SHP77 (cell line): ENCODE results near the gene RIPOR3.
A peak's percentile ranks its signal among the peaks of the same experiment; 100 is the strongest.
"Not testable (repeated sequence)": the region's sequence is repeated elsewhere in the genome, so short reads cannot be mapped to it uniquely, and the experiment has no call there.

Experiments used
- DNase-seq, 2 experiments: peaks; one replicate each; lab custom pipeline; 2025; lab: John Stamatoyannopoulos, UW

The RIPOR3 gene

DNA sequence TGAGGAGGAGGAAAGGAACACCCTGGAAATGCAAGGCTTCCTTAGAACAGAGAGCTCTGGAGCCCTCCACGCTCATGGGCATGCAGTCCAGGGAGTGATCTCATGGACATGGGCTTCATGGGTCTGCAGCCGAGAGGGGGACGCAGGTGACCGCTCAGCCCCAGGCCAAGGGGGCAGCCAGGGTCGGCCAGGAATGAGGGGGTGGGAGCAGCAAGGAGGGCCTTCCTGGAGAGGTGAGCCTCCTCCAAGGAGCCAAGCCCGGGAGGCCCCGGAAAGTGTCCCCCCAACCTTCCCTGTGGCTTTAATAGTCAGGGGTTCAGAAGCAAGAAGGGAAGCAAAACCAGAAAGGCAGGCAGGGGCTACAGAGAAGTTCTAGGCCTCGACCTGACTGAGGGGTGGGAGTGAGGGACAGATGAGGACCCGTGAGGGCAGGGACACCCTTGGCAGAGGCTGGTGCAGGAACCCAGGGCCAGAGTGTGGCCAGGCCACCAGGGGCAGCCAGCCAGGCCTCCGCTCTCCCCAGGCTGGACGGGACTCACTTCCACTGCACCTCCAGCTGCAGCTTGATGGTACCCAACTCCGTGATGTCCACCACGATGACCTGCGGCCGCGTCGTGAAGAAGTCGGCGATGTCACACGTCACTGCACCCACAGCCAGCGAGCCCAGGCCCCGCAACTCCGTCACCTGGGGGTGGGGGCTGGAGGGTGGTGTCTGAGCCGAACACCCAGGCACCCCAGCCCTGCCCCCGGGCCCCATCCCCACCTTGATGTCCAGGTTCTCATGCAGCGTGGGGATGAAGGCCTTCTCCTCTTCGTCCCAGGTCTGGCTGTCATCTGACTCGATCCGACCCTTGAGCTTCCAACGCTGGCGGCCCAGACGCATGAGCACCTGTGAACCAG, 83.2 kb downstream of the RIPOR3 start:
- DNase-seq: no peak

DNA sequence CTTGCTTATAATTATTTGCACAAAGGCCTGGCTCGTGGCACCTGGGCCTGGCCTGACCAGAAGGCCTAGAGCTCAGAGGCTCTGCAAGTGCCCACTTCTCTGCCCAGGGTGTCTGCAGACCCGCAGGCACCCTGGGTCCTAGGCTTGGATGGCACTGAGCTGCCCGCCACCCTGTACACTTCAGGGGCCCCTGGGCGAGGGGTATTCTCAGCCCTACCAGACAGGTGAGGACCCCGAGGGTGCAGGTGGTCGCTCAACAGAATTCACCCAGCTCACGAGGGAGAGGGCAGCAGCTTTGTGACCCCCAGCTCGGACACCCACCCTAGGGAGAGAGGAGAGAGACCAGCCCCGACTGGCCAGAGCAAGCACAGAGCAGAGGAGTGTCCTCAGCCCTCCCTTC, 83.9 kb downstream of the RIPOR3 start:
- DNase-seq: no peak

GRCh38 chr20:50605136-50605535, 86.2 kb downstream of the RIPOR3 start:
- DNase-seq: no peak

DNA sequence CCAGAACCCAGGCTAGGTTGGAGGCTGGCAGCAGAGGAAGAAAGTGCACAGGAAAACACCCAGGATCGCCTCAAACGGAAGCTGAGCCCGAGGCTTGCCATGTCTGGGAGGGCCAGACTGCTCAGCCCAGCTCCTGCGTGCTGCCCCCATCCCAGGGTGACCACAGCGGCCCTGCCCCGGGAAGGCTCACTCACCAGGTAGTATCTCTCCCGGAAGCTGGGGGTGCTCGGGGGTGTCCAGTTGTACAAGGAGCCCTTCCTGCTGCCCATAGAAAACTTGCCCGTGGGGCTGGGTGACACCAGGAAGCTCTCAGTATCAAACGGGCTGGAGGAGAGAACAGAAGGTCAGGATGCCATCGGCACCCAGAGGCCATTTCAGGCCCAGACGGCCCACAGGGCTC, 86.9 kb downstream of the RIPOR3 start:
- no peak for DNase-seq

DNA sequence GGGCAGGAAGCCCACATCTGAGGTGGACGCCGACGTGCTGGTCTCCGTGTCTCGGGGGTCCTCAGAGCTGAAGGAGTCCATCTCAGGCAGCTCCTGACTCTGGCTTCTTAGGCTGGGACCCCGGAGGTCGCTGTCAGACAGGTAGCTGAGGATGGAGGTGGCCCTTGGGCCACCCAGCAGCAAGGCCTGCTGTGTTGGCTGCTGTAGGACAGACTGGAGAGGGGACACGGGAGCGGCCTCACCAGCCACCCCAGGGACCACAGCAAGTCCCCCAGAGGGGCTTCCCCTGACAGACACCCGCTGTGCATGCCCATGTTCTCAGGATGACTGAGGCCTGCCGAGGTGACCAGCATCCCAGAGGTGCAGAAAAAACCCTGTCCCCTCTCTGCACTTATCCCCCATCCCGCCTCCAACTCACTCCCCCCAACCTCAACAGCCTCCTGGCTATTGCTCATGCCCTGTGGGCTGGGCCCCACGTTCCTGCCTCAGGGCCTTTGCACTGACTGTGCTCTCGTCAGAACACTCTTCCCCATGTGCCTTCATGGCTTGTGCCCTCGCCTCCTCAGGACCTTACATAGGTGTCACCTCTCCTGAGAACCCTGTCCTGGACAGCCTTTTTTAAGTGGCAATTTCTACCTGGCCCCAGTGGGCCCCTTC, 88.8 kb downstream of the RIPOR3 start:
- no peak for DNase-seq

DNA sequence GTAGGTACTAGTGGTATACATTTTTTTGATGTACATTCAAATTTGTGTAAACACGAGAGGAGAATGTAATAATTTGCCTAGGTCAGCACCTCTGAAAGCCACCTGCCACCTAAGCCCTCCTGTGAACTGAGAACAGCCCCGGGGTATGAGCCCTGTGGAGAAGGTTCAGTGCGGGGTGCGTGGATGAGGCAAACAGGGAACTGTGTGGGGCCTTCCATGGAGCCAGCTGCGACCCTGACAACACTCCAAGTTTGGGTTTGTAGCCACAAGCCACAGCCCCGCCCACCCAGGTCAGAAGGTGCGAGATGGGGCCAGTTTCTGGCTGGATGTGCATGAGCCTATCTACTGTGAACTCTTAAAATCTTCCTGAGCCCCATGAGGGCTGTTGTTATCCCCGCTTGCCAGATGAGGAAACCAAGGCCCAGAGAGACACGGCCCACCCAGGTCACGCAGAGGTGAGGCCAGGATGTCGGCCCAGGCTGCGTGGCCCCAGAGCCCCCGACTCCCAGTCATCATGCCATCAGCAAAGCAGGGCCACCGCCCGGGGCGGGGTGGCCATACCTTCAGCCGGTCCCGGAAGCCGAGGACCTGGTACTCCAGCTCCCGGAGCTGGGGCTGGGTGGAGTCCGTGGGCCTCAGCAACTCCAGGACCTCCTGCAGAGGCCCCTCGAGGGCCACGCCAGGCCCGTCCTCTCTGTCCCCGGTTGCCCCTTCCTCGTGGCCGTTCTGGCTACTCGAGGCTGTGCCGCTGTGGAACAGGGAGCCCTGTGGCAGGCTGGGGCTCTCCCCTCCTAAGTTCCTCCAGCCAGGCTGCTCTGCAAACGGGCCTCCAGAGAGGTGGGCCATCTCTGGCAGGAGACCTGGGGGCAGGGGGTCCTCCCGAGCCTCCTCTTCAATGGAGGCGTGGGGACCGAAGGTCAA, 89.6 kb downstream of the RIPOR3 start:
- no peak for DNase-seq

- DNase-seq: no peak
These were observed 91.0 kb downstream of the RIPOR3 start for GRCh38 chr20:50600281-50600895.

- not testable (repeated sequence) for DNase-seq
These were observed 92.6 kb downstream of the RIPOR3 start for GRCh38 chr20:50598768-50599167.

- no peak for DNase-seq
These were observed 93.3 kb downstream of the RIPOR3 start for GRCh38 chr20:50598074-50598473.

- DNase-seq: no peak
These were observed 93.9 kb downstream of the RIPOR3 start for GRCh38 chr20:50597406-50597969.

GRCh38 chr20:50596694-50597021, 94.7 kb downstream of the RIPOR3 start:
- no peak for DNase-seq

- DNase-seq: no peak
These were observed 95.2 kb downstream of the RIPOR3 start for GRCh38 chr20:50595988-50596693.

- no peak for DNase-seq
These were observed 95.9 kb downstream of the RIPOR3 start for GRCh38 chr20:50595433-50595895.

- DNase-seq: no peak
These were observed 96.5 kb downstream of the RIPOR3 start for GRCh38 chr20:50594591-50595432.

- no peak for DNase-seq
These were observed 97.1 kb downstream of the RIPOR3 start for GRCh38 chr20:50594231-50594590.

- no peak for DNase-seq
These were observed 98.4 kb downstream of the RIPOR3 start for GRCh38 chr20:50593005-50593335.

GRCh38 chr20:50592282-50593004, 98.9 kb downstream of the RIPOR3 start:
- peak in 1 of 2 experiments; percentile 31 for DNase-seq

DNA sequence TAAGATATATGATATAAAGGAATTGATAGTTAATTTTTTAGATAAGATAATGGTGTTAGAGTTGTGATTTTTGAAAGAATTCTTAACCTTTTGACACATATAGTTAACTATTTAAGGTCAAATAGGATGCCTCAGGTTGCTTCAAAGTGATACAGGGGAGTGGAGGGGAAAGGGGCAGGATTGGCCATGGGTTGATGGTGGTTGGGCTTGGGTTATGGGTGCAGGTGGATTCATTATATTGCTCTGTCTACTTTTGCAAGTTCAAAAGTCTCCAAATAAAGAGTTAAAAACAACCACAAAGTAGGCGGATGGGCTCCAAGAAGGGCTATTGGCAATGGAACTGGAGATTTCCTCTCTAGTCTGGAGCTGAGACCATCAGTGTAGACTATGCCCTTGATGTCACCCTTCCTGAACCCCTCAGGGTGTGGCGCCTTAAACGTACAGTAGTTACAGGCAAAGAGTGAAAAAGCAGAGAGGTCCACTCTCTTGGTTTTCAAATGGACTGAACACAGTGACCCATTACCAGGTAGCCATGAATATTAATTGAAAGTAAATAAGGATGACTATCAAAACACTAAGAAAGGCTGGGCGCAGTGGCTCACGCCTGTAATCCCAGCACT, 100.0 kb downstream of the RIPOR3 start:
- DNase-seq: no peak

- no peak for DNase-seq
These were observed 101.0 kb downstream of the RIPOR3 start for GRCh38 chr20:50590348-50590664.
